A204.1 (cell line): ENCODE measurements around the gene CXCL6.

Source experiments
- FAIRE-seq: peaks from 2 replicates; lab custom pipeline; 2012; peaks lifted over from hg19 to GRCh38; lab: Jason Lieb, UNC

CXCL6 gene

DNA sequence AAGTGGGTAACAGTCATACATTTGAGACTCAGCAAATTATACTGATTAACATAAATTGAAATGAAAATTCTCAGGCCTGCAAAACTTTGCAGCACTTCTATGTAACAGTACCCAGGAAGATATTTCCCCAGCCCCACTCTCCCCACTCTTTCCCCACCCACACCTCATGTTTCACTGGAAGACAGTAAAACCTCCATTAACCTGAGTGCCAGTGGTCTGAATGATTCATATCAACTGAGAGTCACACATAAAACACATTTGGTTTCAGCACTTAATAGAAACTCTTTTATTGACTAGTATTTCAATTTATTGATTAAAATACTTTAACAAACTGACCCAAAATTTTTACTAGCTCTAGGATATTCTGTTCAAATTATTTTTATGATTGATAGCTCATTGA lies 6.9 kb downstream of the CXCL6 start:
- no peak for FAIRE-seq

DNA sequence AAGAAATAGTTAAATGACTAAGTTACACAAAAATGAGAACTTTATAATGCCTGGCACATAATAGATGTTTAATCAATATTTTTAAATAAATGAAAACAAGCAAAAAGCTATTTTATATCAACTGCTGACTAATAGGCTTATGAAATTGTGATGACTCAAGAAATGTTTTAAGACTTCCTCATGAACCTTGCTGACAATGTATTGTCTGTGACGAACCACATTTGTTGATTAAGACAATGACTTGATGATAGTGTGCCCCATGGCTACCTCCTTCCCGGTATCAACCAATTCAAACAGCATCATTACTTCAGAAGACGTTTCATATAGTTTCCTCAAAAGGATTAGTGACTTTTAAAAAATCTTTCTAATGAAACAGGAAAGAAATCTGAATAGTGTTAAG lies 7.9 kb downstream of the CXCL6 start:
- no peak for FAIRE-seq

DNA sequence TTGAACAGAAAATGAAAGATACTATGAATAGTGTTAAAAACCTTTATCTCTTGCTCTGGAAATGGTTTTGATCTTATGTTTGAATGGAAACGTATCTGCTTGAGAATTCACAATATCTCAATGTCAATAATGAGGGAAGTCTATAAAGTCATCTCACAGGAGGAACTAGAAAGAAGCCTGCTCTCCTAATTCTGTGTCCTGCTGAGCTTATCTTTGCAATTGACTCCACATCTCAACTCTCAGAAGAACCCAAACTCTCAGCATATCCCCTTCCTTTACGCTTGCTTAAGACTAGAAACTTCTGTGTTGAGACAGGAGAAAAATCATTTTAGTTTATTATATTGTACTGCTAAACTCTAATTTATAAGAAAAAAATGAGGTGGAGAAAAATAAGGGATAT lies 8.3 kb downstream of the CXCL6 start:
- no peak for FAIRE-seq

DNA sequence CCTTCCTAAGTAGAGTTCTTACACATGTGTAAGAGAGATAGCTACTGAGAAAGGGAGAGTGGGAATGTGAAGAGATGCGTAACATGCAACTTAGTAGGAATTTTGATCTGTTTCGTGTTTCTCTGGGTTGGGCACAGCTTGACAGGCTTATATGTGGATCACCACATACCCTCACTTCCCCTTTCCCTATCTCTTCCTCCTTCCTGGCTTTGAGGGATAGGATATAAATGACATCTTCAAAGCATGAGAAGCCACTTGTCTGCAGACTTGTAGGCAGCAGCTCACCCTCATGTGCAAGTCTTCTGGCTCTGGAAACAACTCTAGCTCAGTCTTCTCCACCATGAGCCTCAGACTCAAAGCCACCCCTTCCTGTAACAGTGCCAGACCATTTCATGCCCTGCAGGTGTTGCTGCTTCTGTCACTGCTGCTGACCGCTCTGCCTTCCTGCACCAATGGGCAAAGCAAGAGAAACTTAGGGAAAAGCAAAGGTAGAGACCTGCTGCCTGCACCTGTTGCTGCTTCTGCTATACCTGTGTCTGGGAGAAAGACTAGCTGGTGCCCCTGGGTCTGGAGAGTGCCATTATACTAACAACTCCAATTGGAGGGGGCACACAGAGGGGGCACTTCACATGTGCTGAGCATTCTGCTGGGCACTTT lies 11.2 kb downstream of the CXCL6 start:
- FAIRE-seq, result no peak

DNA sequence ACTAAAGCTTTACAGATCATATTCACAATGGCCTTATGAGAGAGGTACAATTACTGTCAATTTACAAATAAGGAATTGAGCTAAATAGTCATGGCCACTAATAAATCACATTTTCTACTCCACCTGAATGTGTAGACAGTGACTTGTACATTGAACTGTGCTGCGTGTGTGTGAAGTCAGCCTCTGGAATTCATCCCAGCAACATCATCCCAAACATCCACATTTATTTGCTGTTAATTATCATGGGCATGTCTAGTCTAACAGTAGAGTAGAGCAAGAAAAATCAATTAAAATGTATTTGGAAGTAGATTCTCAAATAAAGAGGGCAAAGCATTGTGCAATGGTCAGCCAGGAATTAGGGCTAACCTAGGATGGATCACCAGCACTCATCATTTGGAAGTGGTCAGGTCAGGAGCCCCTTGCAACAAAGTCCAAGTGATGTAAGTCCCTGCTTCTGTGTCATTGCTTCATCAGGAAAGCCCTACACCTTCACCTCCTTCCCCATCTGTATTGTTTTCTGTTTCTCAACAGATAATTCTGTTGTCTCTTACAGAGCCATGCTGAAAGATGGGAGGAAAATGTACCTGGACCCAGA lies 11.8 kb downstream of the CXCL6 start:
- no peak for FAIRE-seq

DNA sequence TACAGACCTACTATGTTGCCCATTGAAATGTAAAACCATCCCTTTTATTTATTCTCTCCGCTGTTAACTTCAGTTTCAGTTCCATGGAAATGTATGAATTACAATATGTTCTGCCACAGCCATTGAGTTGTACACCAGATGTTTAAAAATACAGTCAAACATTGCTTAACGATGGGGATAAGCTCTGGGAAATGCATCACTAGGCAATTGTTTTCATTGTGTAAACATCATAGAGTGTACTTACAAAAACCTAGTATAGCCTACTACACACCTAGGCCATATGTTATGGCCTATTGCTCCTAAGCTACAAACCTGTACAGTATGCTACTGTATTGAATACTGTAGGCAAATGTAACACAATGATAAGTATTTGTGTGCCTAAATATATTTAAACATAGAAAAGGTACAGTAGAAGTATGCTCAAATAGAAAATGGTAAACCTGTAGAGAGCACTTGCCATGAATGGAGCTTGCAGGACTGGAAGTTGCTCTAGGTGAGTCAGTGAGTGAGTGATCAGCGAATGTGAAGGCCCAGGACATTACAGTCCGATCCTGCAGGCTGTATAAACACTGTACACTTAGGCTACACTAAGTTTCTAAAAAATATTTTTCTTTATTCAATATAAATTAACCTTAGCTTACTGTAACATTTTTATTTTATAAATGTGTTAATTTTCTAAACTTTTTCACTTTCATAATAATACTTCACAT lies 13.9 kb downstream of the CXCL6 start:
- no peak for FAIRE-seq

DNA sequence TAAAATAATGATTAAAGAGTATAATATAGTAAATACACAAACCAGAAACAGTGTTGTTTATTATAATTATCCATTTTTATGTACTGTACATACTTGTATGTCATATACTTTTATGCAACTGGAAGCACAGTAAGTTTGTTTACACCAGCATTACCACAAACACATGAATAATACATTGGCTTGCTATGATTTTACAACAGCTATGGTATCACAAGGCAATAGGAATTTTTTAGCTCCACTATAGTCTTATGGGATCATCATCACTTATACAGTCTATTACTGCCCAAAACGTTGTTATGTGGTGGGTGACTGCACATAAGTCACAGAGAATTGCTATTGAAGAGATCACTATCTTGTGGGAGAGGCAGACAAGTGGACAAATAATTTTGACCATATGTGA lies 14.8 kb downstream of the CXCL6 start:
- FAIRE-seq, result no peak

DNA sequence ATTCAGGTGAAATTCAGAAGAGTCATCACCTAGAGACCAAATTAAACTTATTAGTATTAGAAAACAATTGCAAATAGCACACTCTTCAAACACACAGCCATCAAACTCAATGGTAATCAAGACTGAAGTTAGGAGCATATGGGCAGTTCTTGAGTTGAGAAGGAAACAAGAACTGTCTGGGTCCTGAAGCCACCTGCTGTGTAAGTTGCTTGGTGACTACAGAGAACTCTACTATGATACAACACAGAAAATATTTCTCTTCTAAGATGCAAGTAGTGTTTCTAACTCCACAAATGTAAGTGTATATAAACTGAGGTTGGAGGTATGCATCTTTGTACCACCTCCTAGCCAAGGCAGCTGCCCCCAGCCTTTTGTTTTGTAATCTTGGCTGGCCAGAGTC lies 16.3 kb downstream of the CXCL6 start:
- no peak for FAIRE-seq

DNA sequence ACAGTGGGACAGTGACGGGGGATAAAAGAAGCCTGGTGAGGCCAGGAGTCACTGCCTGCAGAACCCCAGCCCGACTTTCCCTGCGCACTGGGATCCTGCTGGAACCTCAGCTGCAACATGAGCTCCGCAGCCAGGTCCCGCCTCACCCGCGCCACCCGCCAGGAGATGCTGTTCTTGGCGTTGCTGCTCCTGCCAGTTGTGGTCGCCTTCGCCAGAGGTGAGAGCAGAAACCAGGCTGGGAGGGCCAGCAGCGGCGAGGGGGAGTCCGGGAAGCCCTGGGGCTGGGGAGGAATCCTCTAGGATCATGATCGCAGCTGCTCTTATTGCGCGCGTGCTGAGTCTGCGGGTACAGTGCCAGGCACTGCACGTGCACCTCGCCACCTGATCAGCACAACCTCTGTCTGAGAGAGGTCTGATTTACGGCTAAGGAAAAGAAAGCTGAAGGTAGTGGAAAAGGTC lies 16.8 kb downstream of the CXCL6 start, which contains the start of gene PF4V1:
Gene PF4V1, plus strand, starts transcription at position 51 of the 459 bp plus-strand sequence. Its CDS starts 67 bp downstream, at position 118.
- FAIRE-seq, result no peak

DNA sequence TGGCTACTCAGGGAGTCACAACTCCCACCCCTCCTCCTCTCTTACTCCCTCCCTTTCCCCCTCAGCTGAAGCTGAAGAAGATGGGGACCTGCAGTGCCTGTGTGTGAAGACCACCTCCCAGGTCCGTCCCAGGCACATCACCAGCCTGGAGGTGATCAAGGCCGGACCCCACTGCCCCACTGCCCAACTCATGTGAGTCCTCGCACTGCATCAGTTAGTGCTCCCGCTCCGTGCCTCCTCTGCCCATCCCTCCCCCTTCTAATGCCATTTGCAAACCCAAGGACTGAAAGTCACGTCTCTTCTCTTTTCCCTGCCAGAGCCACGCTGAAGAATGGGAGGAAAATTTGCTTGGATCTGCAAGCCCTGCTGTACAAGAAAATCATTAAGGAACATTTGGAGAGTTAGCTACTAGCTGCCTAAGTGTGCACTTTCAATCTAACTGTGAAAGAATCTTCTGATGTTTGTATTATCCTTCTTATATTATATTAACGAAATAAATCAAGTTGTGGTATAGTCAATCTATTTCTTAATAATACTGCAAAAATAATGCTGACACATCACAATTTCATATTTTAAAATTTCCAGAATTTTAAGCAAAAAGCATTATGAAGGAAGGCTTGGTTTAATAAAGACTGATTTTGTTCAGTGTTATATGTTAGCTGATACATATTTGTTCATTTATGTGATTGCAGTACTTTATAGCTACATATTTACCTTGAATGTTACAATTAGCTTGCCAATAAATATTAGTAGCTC lies 17.4 kb downstream of the CXCL6 start:
- FAIRE-seq, result no peak

DNA sequence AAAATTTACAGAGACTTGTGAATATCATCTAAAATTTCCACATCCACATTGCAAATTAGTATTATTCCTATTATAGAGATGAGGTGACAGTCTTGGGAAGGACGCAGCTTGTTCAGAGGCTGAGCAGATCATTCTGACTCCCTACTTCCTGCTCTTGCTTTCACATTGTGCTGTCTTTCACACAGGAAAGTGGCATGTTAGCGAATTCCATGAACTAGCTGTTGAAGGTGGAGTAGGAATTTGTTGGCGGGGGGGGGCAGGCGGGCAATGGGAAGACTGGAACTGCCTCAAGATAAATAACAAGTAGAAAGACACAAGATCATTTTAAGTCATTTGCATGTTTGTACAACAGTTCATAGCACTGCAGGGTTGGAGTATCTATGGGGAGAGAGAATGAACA lies 18.9 kb downstream of the CXCL6 start:
- FAIRE-seq, result no peak

DNA sequence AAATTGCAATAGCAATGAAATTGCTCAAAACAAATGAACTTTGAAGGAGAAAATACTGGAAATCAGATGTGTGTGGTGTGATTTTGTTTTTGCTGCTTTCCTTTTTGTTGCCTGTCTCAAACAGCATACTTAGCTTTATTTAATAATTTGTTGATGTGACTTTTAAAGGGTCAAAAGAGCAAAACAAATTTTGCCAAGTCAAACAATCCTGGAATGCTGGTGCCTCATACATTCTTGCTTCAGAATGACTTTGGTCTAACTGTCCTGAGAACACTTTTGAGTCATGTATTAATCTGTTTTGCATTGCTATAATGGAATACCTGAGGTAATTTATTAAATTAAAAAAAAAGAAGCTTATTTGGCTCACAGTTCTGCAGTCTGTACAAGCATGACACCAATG lies 20.0 kb downstream of the CXCL6 start:
- FAIRE-seq, result no peak

DNA sequence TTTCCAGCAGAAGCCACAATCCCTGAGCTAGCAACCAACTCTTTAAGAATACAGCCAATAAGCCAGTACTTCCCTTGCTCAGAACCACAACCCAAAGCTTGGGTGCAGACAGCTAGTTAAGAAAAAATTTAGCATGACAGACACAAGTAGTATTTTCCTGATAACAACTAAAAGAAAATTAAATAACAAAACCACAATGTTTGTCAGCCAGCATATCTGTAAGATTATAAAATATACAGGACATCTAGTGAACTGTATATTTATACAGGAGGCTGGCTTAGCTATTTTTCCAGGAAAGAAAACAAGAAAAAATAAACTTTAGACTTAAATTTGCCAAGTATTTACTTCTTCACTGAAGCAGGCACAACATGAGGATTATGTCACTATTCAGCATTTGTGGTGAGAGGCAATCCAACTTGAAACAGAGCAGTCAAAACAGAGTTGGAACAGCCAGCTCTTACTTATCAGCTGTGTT lies 23.2 kb downstream of the CXCL6 start:
- FAIRE-seq, result no peak

DNA sequence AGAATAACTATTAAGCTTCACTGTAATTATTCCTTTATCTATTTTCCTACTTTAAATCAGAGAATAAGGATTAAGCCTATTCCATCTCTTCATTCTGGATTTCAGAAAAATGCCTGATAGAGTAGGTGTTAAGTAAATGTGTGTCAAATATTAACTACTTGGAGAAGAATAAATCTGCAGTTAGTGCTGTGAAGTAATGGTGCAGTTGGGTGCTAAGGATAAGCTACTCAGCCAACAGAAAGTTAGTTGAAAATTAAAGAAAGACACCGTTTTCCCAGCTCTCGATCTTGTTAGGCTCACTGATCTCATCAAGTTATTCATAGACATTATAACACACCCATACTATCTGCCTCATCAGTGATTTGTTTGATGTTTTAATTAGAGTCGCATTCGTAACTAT lies 23.7 kb downstream of the CXCL6 start:
- FAIRE-seq, result no peak

DNA sequence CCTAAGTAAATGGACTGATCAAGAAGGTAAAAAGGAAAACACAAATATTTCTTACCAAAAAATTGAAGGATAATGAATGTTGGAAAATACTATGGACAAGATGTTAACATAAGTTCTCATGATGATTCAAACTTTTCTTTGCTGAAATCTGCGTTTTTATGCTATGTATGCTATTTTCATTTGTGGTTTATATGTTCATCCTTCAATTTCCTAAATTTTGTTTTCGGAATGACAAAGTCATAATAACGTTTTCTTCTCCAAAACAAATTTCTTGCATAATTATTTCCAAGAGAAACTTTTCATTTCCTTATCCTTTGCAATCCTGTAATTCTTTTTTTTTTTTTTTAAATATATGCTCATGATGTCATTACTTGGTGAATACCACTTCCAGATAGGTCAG lies 24.4 kb downstream of the CXCL6 start:
- no peak for FAIRE-seq

DNA sequence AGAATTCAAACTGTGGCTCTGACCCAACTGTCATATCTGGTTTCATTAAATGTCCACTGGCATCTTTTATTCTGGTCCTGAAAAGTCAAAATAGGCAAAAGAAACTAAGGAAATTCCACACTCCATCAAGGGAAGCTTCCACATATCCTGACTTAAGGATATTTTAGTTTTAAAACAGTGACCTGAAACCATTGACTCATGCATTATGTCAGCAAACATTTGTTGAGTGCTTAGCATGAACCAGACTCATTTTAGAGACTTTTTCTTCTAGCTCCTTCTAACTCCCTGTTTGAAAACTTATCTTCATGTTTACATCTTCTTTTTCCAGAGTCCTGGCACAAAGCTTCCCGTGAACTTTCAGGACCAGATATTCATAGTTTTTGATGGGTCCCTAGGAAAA lies 25.8 kb downstream of the CXCL6 start:
- no peak for FAIRE-seq

DNA sequence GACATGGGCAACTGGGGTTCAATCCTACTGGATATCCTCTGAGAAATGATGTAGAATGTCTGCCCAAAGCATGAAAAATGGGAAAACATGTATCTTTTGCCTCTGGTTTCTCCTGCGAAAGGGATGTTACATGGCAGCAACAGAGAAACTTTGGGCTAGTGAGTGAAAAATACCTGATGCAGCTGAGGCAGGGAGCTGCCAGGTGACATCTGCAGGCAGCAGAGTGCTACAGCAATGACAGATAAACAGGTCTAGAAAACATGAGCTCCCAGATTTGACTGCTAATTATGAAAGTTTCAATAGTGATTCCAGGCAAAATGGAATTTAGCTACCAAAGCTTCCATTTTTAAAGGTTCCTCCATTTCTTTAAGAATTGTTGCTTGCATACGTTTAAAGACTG lies 27.9 kb downstream of the CXCL6 start:
- no peak for FAIRE-seq

DNA sequence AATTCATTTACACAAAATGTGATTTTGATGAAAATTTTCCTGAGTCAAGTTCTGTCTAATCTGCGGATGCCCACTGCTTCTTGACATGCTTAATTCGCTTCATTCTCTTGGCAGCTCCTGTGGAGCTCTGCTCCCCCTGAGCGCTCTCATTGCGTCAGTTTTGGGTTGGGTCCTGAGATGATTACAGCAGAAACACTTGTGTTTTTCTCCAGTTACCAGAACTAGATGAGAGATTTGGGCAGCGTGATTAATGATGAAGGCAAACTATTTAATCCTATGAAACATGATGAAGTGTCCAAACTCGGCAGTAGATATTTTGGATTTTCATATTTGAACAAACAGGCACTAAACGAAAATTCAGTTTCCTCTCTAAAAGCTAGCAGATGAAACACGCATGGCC lies 28.5 kb downstream of the CXCL6 start:
- FAIRE-seq, result no peak

DNA sequence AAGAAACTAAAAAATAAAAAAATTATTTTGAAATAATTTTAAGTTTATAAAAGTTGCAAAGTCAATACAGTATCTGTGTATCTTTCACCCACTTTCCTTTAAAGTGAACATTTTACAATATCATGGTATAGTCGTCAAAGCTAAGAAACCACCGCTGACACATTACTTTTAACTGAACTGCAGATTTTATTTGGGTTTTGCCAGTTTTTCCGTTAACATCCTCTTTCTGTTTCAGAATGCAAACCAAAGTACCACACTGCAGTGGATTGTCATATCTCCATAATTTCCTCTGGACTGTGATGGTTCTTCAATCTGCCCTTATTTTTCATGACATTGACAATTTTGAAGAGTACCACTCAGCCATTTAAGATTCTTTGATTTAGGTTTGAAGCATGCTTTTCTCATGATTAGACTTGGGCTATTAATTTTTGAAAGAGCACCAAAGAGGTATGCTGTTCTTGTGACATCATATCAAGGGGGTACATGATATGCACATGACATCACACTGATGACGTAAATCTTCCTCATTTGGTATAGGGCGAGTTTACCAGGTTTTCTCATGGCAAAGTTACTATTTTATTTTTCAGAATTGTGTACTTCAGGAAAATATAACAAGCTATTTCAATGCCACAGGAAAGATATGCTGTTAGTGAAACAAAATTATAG lies 29.1 kb downstream of the CXCL6 start:
- FAIRE-seq, result no peak

DNA sequence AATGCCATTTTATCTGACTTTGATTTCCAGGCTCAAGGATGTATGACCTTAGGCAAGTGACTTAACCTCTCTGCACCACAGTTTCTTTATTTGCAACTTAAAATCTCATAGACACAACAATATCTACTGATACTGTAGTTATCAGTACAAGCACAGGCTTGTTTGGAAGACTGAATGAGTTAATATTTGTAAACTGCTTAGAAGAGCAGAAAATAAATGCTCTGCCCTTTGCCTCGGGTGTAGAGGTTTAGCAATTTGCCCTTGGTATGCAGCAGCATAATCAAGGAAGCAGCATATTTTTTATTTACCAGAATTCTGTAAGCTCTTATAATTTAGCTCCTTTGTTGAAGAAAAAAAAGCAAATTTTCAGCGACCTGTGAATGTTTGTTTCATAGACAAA lies 29.8 kb downstream of the CXCL6 start:
- FAIRE-seq, result no peak

DNA sequence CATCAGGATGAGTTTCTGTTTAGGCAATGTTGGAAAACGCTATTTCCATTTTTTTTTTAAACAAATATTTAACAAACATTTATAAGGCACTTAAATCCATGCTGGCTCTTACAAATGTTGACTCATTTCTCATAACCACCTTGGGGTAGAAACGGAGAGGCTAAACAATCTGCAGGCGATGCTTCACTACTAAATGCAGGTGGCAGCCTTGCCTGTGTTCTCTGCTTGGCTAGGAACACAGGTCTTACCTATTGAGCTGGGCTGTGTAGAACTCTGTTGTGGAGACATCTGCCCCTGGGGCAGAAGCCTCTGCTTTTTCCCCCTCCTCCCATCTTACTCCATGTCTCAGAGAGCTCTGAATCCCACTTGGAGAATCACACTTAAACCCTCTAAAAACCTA lies 31.3 kb downstream of the CXCL6 start:
- FAIRE-seq, result no peak
